SIG-M5 treated with dmso at 0.1 percent for 504 hours (cell line): ENCODE measurements around the gene GRB10.
A peak's percentile ranks its signal among the peaks of the same experiment; 100 is the strongest.

Experiments used
- DNase-seq: peaks from one replicate; lab custom pipeline; 2025; ENCODE audit not compliant: unreplicated experiment; lab: John Stamatoyannopoulos, UW

Gene GRB10

GRCh38 chr7:50658696-50659095, 124.0 kb downstream of the GRB10 start:
- DNase-seq = no peak

- DNase-seq = no peak
Measured at GRCh38 chr7:50657912-50658311, 124.8 kb downstream of the GRB10 start.

- DNase-seq = no peak
Measured at GRCh38 chr7:50657341-50657873, 125.3 kb downstream of the GRB10 start.

GRCh38 chr7:50656141-50656895, 126.4 kb downstream of the GRB10 start:
- no peak for DNase-seq

GRCh38 chr7:50655490-50655889, 127.2 kb downstream of the GRB10 start:
- no peak for DNase-seq

- no peak for DNase-seq
Measured at GRCh38 chr7:50655020-50655419, 127.7 kb downstream of the GRB10 start.

GRCh38 chr7:50653981-50654425, 128.7 kb downstream of the GRB10 start:
- DNase-seq = no peak

- peak; percentile 64 for DNase-seq
Measured at GRCh38 chr7:50653126-50653864, 129.4 kb downstream of the GRB10 start.

GRCh38 chr7:50652400-50653125, 130.1 kb downstream of the GRB10 start:
- no peak for DNase-seq

GRCh38 chr7:50651271-50651989, 131.3 kb downstream of the GRB10 start:
- no peak for DNase-seq

- DNase-seq = no peak
Measured at GRCh38 chr7:50650057-50650664, 132.5 kb downstream of the GRB10 start.

- no peak for DNase-seq
Measured at GRCh38 chr7:50649259-50649885, 133.3 kb downstream of the GRB10 start.

GRCh38 chr7:50648570-50649169, 134.0 kb downstream of the GRB10 start:
- no peak for DNase-seq

- no peak for DNase-seq
Measured at GRCh38 chr7:50648076-50648475, 134.6 kb downstream of the GRB10 start.

GRCh38 chr7:50647286-50647980, 135.3 kb downstream of the GRB10 start:
- no peak for DNase-seq

- DNase-seq = no peak
Measured at GRCh38 chr7:50646069-50646468, 136.6 kb downstream of the GRB10 start.

GRCh38 chr7:50645186-50645585, 137.5 kb downstream of the GRB10 start:
- no peak for DNase-seq

GRCh38 chr7:50644586-50644985, 138.1 kb downstream of the GRB10 start:
- DNase-seq = no peak

GRCh38 chr7:50644114-50644513, 138.6 kb downstream of the GRB10 start:
- no peak for DNase-seq
